Measurements from ENCODE around the gene SSC5D.

GRCh38 chr19:55530996-55531395 is 42.8 kb downstream of the SSC5D start:
- TF ChIP-seq POLR2A (IDR thresholded peaks at IDR 0.05; ENCODE audit: low read length) (no peak), GATA1 (IDR thresholded peaks at IDR 0.05; ENCODE audit: low read depth, low read length) (no peak)

Data from erythroblast (primary cell).